NCI-H345 treated with DMSO at 0.1 percent for 48 hours (cell line): ENCODE data around the gene DLGAP1.

Experiments
- DNase-seq: peaks from one replicate; lab custom pipeline; 2025; ENCODE audit not compliant: unreplicated experiment; lab: John Stamatoyannopoulos, UW

Gene DLGAP1

DNA sequence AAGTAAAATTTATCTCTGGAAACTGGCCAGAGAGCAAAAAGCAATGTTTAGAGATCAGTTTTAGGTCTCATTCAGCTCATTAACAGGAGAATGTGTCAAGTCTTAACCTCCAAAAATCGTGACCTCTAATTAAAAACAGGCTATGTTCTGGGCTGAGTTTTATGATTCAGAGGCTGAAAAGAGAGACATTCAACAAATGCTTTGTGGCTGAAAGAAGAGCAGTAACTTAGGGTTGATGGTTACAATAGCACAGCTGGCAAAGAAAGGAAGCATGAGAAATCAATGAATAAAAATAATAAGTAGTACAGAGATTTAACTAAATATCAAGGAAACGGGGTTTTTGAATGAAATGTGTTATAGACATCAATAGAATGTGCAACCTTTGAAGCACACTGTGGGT is 992.1 kb downstream of the DLGAP1 start:
- DNase-seq = no peak

DNA sequence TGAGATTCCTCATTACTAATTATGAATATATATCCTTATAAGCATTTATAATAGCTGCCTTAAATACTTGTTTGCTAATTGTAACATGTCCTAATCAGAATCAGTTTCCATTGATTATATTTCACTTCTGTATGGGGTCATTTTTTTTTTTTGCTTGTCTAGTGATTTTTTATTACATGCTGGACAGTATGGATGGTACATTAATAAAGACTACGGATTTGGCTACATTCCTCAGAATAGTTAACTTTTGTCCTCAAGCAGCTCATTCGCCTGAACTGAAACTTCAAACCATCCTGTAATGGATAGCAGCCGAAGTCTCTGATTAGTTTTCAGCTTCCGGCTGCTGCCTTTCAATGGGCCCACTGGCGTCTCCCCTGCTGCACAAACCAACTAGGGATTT is 993.4 kb downstream of the DLGAP1 start:
- DNase-seq = no peak

- DNase-seq = no peak
Observed at GRCh38 chr18:3460823-3461398, 994.2 kb downstream of the DLGAP1 start.

GRCh38 chr18:3458952-3459853 is 995.9 kb downstream of the DLGAP1 start:
- no peak for DNase-seq

- no peak for DNase-seq
Observed at GRCh38 chr18:3458378-3458777, 996.7 kb downstream of the DLGAP1 start.

DNA sequence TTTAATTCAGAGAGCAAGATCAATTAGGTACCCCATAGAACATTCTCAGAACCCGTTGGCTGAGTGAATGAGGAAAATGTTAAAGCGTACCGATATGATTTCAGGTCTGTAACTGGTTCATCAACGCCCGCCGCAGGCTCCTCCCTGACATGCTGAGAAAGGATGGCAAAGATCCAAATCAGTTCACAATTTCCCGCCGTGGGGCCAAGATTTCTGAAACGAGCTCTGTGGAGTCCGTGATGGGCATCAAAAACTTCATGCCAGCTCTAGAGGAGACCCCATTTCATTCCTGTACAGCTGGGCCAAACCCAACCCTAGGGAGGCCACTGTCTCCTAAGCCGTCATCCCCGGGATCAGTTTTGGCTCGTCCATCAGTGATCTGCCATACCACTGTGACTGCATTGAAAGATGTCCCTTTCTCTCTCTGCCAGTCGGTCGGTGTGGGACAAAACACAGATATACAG is 997.8 kb downstream of the DLGAP1 start:
- no peak for DNase-seq

GRCh38 chr18:3456686-3457069 is 998.4 kb downstream of the DLGAP1 start:
- no peak for DNase-seq

DNA sequence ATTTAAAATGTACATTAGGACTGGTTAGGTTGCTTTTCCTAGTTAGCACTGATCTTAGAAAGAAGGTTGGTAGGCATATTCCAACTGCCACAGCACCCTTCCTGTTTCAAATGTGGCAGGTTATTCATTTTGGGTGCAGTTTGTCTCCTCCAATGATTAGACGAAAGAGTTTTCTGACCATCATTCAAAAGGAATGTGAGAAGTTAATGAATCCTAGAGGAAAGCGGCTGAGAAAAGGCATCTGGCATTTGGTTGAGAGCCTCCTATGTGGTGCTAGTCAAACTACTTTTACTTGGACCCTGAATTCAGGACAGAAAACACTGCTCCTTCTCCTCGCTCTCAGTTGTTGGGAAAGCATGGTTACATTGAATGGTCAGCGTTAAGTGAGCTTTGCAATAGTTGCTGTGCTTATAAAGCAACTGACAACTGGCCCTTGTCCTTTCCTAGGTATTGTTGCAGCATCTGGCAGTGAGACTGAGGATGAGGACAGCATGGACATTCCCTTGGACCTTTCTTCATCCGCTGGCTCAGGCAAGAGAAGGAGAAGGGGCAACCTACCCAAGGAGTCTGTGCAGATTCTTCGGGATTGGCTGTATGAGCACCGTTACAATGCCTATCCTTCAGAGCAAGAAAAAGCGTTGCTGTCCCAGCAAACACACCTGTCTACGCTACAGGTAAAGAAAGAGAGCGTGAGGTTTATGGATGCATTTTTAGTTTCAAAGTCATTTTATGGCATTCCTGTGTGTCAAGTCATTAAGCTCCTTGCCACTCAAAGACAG is 999.0 kb downstream of the DLGAP1 start:
- DNase-seq = no peak

DNA sequence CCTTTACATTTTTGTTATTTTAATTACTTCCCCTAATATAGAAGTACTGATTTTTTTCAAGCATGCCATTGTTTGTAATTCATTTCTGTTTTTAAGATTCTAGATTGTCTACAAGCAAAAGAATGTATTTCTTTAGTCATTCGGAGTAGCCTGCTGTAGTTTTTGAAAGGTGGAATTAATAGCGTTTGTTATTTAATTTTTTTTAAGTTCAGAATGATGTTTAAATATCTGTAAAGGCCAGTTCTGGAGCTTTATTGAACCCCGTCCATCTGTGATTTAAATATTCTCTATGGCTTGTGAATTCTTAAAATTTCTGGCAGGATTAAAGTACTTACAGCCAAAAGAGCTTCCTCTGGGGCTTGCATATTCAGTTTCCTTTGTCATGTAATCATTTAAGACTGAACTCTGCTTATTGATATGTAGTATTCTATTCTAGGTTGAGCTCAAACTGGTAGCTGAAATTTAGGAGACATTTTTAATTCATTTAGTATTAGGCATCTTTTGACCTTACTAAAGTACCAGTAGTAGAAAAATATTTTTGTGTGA is 999.9 kb downstream of the DLGAP1 start:
- no peak for DNase-seq

GRCh38 chr18:3454365-3455089 is 1000.6 kb downstream of the DLGAP1 start:
- peak; percentile 40 for DNase-seq

GRCh38 chr18:3453540-3454364 is 1001.4 kb downstream of the DLGAP1 start:
- DNase-seq = no peak

DNA sequence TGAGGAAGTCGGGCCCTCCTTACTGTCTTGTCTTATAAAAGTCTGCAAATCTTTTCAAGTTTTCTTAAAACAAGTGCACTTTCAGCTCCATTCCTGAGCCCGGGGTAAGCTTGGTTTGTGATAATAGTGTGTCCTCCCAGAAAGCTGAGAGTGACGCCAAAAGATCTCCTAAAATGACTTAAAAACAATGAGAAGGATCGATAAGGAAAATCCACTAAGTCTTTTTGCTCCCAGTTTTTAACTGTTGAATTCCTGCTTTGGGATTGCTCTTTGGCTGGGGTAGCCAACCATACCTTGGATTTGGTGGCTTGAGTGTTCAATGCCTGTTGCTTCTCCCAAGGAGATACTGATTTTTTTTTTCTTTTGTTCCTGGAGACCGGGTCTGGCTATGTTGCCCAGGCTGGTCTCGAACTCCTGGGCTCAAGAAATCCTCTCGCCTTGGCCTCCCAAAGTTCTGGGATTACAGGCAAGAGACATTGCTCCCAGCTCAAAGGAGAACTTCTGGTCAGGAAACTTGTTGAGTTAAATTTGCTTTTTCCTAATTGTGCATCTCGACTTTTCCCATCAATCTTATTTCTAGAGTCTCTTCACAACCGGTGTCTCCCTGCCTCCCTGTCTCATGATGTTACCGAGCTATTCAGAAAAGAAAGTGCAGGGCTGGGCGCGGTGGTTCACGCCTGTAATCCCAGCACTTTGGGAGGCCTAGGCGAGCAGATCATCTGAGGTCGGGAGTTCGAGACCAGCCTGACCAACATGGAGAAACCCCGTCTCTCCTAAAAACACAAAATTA is 1002.2 kb downstream of the DLGAP1 start:
- no peak for DNase-seq

- DNase-seq = no peak
Observed at GRCh38 chr18:3451989-3452749, 1002.9 kb downstream of the DLGAP1 start.

DNA sequence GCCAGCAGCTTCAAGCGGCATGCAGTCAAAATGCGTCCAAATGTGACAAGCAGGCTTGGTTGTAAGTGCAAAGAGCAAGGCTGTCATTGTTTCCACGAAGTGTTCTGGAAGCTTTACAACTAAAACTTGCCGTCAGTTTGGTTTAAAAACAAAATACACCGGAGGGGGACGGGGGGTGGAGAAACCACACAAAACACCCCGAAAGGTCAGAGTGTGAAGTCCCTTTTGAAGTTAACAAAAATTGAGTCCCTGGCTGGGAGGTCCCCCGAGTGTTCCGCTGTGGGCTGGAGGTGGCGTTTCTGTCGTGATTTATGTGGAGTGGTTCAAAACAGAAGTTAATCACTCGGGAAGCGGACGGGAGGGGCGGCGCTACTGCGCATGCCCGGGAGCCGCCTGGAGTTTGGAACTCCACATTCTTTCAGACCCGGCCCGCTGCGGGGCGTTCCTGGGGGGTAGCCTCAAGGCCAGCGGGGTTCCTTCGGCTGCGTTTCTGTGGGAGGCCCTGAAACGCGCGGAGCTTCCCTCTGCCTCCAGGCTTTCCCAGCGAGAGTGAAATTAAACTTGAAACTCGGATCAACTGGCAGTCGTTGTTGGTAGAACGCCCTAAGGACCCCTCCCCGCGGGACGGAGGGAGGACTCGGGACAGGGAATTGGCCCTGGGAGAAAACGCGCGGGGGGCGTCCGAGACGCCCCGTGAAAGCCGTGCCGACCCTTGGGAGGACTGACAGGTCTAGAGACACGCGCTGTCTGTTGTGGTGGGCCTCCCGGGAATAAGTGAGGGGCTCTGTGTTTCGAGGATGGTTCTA is 1003.7 kb downstream of the DLGAP1 start:
- DNase-seq = peak; percentile 41

DNA sequence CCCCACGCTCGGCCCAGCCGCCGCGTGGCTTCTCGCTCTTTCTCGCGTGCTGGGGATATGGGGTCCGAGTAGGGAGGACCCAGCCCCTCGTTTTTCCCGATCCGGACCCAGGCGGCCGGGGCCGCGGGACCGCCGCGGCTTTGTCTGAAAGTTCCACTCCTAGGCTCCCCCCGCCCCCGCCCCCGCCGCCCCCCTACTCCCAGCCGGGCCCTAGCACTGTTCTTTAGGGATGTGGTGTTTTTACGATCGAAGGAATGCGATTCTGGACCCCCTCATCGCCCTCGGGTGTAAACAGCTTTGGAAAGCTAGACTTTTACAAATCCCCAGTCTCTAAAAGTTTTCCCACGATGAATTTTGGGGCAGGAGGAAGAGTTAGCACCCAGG is 1004.3 kb downstream of the DLGAP1 start:
- no peak for DNase-seq

DNA sequence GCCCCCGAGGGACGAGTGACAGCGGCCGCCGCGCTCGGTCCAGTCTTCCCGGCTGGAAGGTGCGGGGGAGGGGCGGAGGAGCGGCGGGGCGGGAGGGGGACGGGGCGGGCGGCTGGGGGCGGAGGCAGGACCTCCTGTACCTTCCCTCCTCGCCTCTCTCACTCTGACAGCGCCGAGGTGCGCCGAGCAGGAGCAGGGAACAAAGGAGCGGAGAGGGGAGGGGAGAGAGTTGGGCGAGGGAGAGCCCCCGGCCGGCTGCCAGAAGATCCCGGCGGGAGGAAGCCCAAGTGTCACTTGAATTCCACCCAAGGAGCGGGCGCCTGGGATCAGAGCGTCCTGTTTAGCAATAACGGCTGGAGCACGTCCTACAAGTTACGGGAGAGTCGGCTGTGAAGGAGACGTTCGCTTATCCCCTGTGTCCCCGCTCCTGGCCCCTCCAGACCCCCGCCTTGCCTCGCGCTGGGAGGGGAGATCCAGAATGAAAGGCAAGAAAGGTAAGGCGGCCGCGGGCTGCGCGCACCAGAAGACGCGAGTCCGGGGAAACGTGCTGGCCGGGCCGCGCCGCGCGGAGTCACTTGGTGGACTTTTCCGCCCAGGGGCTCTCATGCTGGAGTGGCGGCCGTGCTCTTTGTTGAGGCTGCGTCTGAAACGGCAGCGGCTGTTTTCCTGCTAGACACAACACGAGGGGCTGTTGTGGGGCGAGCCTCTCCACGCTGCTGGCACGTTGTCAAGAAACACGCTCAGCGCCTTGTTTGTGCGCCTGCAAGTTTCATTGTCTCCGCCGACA is 1004.9 kb downstream of the DLGAP1 start, which contains the start of gene TGIF1:
TGIF1 (plus strand) TSS at position 161 of the 787 bp plus-strand sequence; CDS start at position 479, 318 bp downstream.
- peak; percentile 49 for DNase-seq
